CD4-positive, alpha-beta T cell (primary cell): ENCODE results near the gene ARCN1. TPM values are rescaled to one million over a fixed set of nuclear protein-coding genes. Genes with fewer than 3 reads are reported as not detected.

Experiments used
- ATAC-seq: fragments of 200-7000 bp; cut with Tn5 transposase; one replicate; pipeline ENCODE4 v1.10.0; 2022; ENCODE audit warnings: mild to moderate bottlenecking; ENCODE audit not compliant: poor library complexity
- CTCF ChIA-PET: fragments of 350-600 bp; sonication (Branson Sonifier 250); formaldehyde crosslinking; loops from one replicate; lab custom pipeline; 2021; ENCODE audit warnings: antibody characterized with exemption, inconsistent platforms; lab: Charles Lee
- POLR2A ChIA-PET: fragments of 350-600 bp; sonication (Branson Sonifier 250); formaldehyde crosslinking; loops from one replicate; lab custom pipeline; 2021; ENCODE audit warnings: antibody characterized with exemption, inconsistent platforms; lab: Charles Lee
- DNase-seq, 14 experiments: peaks; one replicate each; pipeline ENCODE4 v3.0.0-alpha.2; 2013 to 2020; ENCODE audit warnings: mixed read lengths in 2 of 14
- H3K27ac ChIP-seq, 2 donors: one replicate each; pipeline versions ENCODE4 v1.5.1 to v1.7.0; 2013; ENCODE audit warnings: low read length in 2 of 2, low read depth in 1 of 2, mild to moderate bottlenecking in 1 of 2
- H3K27me3 ChIP-seq, 2 experiments: 1 replicate in 1 of 2; 2 replicates in 1 of 2; pipeline versions ENCODE4 v1.6.1 to v1.7.0; 2013; ENCODE audit warnings: low read length in 2 of 2, control low read depth in 1 of 2, mild to moderate bottlenecking in 1 of 2, moderate library complexity in 1 of 2; ENCODE audit not compliant: insufficient read depth in 2 of 2, control insufficient read depth in 1 of 2
- H3K36me3 ChIP-seq: one replicate; pipeline ENCODE4 v1.6.1; 2013; ENCODE audit warnings: low read length, control low read depth; ENCODE audit not compliant: insufficient read depth
- H3K4me1 ChIP-seq: one replicate; pipeline ENCODE4 v1.6.1; 2013; ENCODE audit warnings: low read length, control low read depth; ENCODE audit not compliant: insufficient read depth
- H3K4me3 ChIP-seq: one replicate; pipeline ENCODE4 v1.5.1; 2013; ENCODE audit warnings: mild to moderate bottlenecking, low read length, moderate library complexity
- H3K9me3 ChIP-seq, 2 experiments: 1 replicate in 1 of 2; 2 replicates in 1 of 2; pipeline versions ENCODE4 v1.6.1 to v1.7.0; 2013; ENCODE audit warnings: low read length in 2 of 2, mild to moderate bottlenecking in 2 of 2, control low read depth in 1 of 2, moderate library complexity in 1 of 2; ENCODE audit not compliant: control insufficient read depth in 1 of 2, insufficient read depth in 1 of 2
- H3K27ac Mint-ChIP-seq: one replicate; pipeline ENCODE4 v1.8.0; 2020; ENCODE audit warnings: mixed read lengths
- H3K27me3 Mint-ChIP-seq: one replicate; pipeline ENCODE4 v1.8.0; 2021; ENCODE audit warnings: mixed read lengths
- H3K36me3 Mint-ChIP-seq: one replicate; pipeline ENCODE4 v1.8.0; 2021; ENCODE audit warnings: low read depth, mixed read lengths
- H3K4me1 Mint-ChIP-seq: one replicate; pipeline ENCODE4 v1.8.0; 2021; ENCODE audit warnings: low read depth, mixed read lengths
- H3K4me3 Mint-ChIP-seq: one replicate; pipeline ENCODE4 v1.8.0; 2020; ENCODE audit warnings: mild to moderate bottlenecking, mixed read lengths
- H3K9me3 Mint-ChIP-seq: one replicate; pipeline ENCODE4 v1.8.0; 2020; ENCODE audit warnings: mixed read lengths
- intact Hi-C, 2 experiments: fragments of 100-400 bp; cut with DNase I in 1 of 2; cut with micrococcal nuclease in 1 of 2; formaldehyde crosslinking; loops; one replicate each; pipeline versions ENCODE4 v1.15.1 to v1.9.0; 2023 to 2025; cut with DNase I, micrococcal nuclease
- total RNA-seq, 174 experiments: library from RNA in 2 of 174; stranded (reverse) in 2 of 174; gene quantifications; one replicate each; pipeline ENCODE4 v1.2.3 and lab custom pipeline; 2021 to 2026
- TF ChIP-seq, protein P1 (sequence below): fragments of 200-600 bp; IDR thresholded peaks from one replicate; pipeline ENCODE4 v1.8.0; 2022; ENCODE audit warnings: antibody characterized with exemption, mild to moderate bottlenecking

ARCN1 gene
- total RNA-seq, 2 experiments from 2014 or later: 73.7 to 78.6 TPM

DNA sequence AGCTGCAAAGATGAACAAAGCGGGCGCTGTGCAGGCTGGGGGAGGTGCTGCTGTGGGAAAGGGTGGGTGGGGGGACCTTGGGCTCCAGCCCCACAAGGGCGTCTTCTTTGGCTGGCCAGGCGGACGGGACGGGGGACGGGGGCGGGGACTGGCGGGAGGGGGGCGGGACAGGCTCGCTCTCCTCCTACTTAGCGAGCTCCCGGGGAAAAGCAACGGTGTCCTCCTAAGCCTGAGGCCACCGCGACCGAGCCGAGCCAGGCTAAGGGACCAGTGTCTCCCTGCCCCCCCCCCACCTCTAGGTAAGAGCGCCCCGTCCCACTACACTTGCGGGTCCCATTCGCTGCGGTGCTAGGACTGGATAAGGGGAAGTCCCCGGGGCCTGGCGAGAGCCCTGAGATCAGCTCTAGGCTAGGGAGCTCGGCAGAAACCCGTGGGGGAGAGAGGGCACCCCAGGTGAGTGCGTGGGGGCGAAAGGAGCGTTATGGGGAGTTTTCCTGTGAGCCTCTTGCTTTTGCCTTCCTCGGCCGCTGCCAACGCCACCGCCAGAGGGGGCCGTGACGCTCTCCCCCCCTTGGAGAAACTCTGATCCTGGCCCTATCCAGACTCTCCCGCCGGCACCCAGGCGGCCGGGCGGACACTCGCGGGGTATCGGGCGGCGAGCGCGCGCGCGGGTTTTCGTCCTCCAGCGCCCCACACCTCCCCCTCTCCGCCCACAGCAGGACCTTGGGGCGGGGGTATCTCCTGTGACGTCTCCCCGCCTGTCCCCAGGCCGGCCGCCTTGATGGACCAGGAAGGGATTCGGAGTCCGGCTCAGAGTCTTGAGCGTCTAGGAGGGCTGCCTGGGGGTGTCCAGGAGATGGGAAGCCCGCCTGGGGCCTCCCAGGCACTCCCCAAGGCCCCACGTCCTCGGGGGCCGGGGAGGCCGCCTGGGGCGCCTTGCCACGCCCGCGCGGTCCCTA is 35.5 kb downstream of the ARCN1 start, which contains the start of gene PHLDB1:
TSS of gene PHLDB1 (plus strand) at position 215 of the 959 bp plus-strand sequence. CDS start 6,222 bp downstream, outside the sequence.
- Mint-ChIP-seq H3K4me1 (peaks cover 24% of the 10 kb centered on the region), H3K27me3 (peaks cover 17% of the 10 kb centered on the region), H3K9me3 (no peaks in the 10 kb centered on the region), H3K27ac (peak within 1 kb of the TSS; percentile 72), H3K36me3 (peaks cover 4% of the 10 kb centered on the region), H3K4me3 (peak within 1 kb of the TSS; percentile 82)
- intact Hi-C loops: loop anchor here in 1 of 2 experiments (5.0 kb wide), 1 partner anchor 35 kb away; the partner anchor contains the start of gene ARCN1
- peaks cover 0 to 7% of the 10 kb centered on the region in 2 experiments for H3K27me3 ChIP-seq
- H3K27ac ChIP-seq: peak within 1 kb of the TSS in 1 of 2 donors; percentile 52
- peaks cover 0 to 3% of the 10 kb centered on the region in 2 experiments for H3K9me3 ChIP-seq
- DNase-seq (peak in 12 of 14 experiments; percentile 28 to 84 (median 50)), ATAC-seq (peak; percentile 14)
- H3K36me3 ChIP-seq: peaks cover 3% of the 10 kb centered on the region
- peak within 1 kb of the TSS; percentile 63 for H3K4me3 ChIP-seq
- ChIA-PET CTCF (interaction anchor here (1.2 to 1.3 kb wide), 2 partner anchors 13 kb away, joined by 4 to 14 read pairs; no protein-coding TSS in a partner anchor), POLR2A (interaction anchor here (0.5 to 3.6 kb wide), 6 partner anchors 13 to 183 kb away, joined by 3 to 20 read pairs (median 7); partner anchors contain the start of genes ARCN1, DDX6 and KMT2A)
- TF ChIP-seq, protein P1, sequence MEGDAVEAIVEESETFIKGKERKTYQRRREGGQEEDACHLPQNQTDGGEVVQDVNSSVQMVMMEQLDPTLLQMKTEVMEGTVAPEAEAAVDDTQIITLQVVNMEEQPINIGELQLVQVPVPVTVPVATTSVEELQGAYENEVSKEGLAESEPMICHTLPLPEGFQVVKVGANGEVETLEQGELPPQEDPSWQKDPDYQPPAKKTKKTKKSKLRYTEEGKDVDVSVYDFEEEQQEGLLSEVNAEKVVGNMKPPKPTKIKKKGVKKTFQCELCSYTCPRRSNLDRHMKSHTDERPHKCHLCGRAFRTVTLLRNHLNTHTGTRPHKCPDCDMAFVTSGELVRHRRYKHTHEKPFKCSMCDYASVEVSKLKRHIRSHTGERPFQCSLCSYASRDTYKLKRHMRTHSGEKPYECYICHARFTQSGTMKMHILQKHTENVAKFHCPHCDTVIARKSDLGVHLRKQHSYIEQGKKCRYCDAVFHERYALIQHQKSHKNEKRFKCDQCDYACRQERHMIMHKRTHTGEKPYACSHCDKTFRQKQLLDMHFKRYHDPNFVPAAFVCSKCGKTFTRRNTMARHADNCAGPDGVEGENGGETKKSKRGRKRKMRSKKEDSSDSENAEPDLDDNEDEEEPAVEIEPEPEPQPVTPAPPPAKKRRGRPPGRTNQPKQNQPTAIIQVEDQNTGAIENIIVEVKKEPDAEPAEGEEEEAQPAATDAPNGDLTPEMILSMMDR: peak; percentile 62
- peaks cover 44% of the 10 kb centered on the region for H3K4me1 ChIP-seq

DNA sequence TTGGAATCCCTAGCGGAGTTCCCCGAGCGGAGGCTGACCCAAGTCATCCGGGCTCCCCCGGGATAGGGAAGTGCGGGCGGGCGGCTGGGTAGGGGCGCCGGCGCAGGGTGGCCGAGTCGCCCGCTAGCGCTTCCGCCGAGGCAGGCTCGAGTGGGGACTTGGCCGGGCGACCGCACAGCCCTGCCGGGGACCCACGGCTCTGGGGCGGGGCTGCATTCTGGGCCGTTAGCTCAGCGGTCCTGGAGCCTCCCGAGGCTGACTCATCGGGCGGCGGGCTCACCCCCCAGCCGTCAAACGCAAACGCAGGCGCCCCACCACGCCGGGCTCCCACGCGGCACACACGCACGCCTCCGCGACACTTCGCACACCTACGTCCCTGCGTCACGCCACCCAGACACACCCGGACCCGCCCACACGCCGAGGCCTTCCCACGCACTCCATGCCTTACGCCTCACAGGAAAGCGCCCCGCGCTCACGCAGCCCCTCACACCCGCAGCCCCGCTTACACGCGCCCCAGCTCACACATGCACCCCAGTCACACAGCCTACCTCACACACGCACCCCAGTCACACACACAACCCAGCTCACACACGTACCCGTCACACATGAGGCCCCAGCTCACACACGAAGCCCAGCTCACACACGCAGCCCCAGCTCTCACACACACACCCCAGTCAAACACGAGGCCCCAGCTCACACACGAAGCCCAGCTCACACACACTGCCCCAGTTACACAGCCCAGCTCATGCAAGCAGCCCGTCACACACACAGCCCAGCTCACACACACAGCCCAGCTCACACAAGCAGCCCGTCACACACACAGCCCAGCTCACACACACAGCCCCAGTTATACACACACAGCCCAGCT is 36.4 kb downstream of the ARCN1 start:
- no peaks in the 10 kb centered on the region for H3K36me3 Mint-ChIP-seq
- intact Hi-C loops: loop anchor here in 1 of 2 experiments (5.0 kb wide), 1 partner anchor 36 kb away; the partner anchor contains the start of gene ARCN1
- TF ChIP-seq, protein P1: no peak
- no peaks in the 10 kb centered on the region for H3K36me3 ChIP-seq
- POLR2A ChIA-PET: interaction anchor here (0.6 to 3.6 kb wide), 10 partner anchors 9 to 656 kb away, joined by 3 to 20 read pairs (median 4); partner anchors contain the start of genes ARCN1, DDX6 and KMT2A
- peaks cover 24% of the 10 kb centered on the region for H3K4me1 Mint-ChIP-seq
- peak; percentile 79 for ATAC-seq
- peak overlapping the region; percentile 22 to 52 for H3K27ac ChIP-seq
- H3K27ac Mint-ChIP-seq: peak overlapping the region; percentile 72
- H3K4me3 Mint-ChIP-seq: peak overlapping the region; percentile 78
- no peaks in the 10 kb centered on the region for H3K9me3 Mint-ChIP-seq
- H3K27me3 ChIP-seq: peaks cover 0 to 7% of the 10 kb centered on the region in 2 experiments
- H3K27me3 Mint-ChIP-seq: peaks cover 21% of the 10 kb centered on the region
- peak overlapping the region; percentile 63 for H3K4me3 ChIP-seq
- peaks cover 0 to 3% of the 10 kb centered on the region in 2 experiments for H3K9me3 ChIP-seq
- peaks cover 44% of the 10 kb centered on the region for H3K4me1 ChIP-seq
- DNase-seq: peak; percentile 77 to 98 (median 86)
- CTCF ChIA-PET: interaction anchor here (0.7 to 1.3 kb wide), 3 partner anchors 10 to 34 kb away, joined by 3 to 14 read pairs (median 3); no protein-coding TSS in a partner anchor
